HG03095 (cell line): ENCODE data around the gene ALK.

Experiments used
- ATAC-seq: cut with Tn5 transposase; IDR thresholded peaks from one replicate; pipeline ENCODE4 v1.9.1; 2021; ENCODE audit warnings: moderate library complexity; ENCODE audit not compliant: unreplicated experiment

The ALK gene

DNA sequence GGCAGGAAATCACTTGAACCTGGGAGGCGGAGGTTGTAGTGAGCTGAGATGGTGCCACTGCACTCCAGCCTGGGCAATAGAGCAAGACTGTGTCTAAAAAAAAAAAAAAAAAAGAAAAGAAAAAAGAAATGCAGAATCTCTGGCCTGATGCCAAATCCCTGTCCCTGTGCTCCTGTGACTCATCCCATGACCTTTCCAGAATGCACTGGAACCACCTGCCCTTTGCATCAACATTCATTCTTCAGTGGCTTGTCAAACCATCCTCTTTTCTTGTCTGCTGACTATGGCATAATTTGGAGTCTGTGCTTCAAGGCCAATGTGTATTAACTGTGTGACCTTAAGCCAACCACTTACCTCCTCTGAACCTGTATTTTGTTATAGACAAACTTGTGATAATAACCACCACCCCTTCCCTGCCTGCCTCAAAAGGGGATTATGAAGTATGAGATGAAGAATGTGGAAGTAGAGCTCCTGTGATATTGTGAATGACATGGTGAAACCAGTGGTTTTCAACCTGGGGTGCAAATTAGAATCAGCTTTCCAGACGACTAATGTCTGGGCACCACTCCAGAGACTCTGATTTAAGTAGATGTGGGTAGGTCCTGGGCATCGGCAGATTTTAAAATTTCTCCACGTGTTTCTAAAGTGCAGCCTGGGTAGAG lies 616.9 kb downstream of the ALK start:
- ATAC-seq = no peak

DNA sequence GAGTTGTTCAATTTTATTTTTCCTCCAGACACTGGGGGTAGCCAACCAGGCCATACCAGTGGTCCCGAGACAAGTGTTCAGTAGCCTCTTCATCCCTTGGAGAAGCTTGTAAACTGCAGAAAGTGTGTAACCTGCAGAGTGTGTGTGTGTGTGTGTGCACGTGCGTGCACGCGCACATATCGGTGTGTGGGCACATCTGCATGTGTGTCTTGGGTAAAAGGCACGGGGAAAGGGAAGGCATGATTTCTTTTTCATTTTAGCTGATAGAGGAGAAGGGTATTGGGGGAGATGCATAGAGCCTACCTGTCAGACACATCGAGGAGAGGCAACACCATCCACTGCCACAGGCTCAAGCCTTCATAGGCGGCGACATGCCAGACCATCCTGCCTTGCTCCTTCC lies 624.8 kb downstream of the ALK start:
- ATAC-seq = no peak

DNA sequence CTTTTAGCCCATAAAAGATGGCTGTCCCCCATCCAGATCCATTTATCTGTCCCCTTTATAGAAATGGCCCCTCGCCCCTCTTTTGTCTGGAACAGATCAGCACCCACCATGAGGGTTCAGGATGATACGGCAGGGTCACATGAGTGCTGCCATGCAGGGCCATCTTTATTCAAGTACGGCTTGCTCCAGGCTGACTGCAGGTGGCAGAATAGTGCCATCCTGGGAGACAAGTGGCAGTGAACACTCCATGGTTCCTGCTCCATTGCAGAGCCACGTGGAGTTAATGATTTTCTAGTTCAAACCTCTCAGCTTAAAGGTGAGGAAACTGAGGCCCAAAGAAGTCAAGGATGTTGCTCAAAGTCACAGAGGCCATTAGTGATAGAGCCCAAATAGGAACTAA lies 625.5 kb downstream of the ALK start:
- no peak for ATAC-seq

GRCh38 chr2:29293830-29294438 lies 627.5 kb downstream of the ALK start:
- ATAC-seq = no peak

GRCh38 chr2:29290293-29291047 lies 630.9 kb downstream of the ALK start:
- ATAC-seq = no peak

DNA sequence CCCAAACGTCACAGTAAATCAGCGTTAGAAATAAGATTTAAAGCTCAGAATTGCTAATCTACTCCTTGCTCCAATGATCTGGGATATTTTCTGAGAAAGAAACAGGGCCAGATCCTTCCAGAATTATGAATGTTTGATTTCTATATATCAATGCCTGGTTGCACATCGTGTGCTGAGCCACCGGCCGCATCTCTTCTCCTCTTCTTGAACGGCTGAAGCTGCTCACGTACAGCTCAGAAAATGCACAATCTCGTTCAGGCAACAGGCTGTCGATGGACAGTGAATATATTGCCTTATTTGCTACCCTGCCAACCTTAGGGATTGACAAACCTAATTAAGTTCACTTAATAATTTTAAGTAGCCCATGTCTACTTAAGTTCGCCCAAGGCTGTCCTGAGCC lies 636.7 kb downstream of the ALK start:
- ATAC-seq = no peak

GRCh38 chr2:29281916-29282247 lies 639.5 kb downstream of the ALK start:
- no peak for ATAC-seq

DNA sequence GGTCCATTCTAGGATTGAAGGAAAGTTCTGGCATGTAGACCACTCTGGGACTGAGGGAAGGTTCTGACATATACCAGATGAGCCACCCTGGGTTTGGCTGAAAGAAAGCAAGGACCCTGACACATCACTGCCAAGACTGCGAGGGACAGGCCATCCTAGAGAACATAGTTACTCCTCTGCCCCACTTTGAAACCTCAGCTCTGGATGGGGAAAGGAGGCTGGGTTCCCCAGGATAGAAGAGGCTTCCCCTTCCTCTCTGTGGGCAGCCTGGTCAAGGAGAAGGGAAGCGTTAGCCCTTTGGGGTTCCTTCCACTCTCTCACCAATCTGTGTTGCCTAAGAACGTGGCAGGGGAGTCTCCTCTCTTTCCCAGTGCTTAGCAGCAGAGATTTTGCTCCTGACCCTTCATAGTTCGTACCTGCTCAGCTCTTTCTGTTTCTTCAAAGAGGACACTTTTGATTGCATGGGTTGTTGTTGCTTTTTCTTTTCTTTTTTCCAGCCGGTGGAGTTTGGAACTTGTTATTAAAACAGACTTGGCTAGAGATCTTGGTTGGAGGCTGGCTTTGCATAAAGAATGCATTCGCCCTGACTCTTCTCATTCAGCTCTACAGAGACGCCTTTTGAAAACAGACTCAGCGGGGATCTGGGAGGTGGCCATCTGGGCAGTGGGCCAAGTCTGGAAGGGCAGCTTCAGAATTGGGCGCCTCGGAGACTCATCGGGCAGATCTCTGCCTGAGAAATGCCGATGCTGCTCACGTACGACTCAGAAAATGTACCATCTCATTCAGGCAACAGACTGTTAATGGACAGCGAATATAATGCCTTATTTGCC lies 640.1 kb downstream of the ALK start:
- no peak for ATAC-seq

- ATAC-seq = no peak
These were observed 642.4 kb downstream of the ALK start for GRCh38 chr2:29278966-29279365.

DNA sequence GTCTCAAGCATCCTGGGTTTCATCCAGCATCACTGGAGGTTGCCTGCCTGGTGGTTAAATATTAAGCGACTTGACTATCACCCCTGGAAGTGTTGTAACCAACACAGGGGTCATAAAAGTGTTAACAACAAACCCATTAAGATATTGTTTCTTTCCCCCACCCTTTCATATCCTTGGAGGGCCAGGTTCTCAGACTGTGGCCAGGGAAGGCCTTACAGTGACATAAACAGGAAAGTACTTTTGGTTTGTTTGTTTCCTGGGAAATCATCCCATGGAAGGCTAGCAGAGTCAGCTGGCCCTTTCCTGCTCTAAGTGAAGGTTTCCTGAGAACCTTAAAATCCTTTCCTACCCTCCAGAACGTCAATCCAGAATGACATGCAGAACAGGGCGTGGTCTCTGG lies 645.2 kb downstream of the ALK start:
- no peak for ATAC-seq

- no peak for ATAC-seq
These were observed 646.2 kb downstream of the ALK start for GRCh38 chr2:29275186-29275585.

GRCh38 chr2:29273685-29274611 lies 647.4 kb downstream of the ALK start:
- no peak for ATAC-seq

DNA sequence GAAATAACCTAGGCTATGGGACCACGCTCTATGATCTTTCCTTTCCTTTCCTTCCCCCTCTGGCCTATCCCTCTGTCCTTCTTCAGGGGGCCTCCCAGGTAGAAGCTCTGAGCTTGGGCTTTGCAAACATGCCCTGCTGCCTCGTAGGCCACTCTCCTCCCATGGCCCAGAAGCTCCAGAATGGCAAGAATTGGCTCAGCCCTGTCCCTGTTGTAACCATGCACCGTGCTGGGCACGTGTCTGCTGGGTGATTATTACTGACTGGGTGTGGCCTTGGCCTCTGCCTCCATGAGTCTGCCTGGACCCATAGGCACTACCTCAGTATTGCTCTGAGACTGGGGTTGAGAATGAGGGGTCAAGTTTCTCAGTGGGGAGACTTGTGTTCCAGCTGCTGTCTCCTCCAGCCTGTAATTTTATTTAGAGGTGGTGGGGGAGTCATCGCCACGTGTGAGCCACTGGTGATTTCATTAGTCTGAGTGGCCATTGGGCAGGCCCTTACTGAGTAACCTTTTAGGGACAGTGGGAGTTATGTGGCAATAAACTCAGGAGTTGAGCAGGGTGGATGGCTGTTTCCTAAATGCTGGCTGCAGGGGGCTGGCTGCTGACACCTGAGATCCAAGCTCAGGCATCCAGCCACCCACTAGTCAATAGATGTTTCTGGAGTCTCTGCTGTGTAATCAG lies 648.2 kb downstream of the ALK start:
- ATAC-seq = no peak

GRCh38 chr2:29272311-29272710 lies 649.1 kb downstream of the ALK start:
- ATAC-seq = no peak

DNA sequence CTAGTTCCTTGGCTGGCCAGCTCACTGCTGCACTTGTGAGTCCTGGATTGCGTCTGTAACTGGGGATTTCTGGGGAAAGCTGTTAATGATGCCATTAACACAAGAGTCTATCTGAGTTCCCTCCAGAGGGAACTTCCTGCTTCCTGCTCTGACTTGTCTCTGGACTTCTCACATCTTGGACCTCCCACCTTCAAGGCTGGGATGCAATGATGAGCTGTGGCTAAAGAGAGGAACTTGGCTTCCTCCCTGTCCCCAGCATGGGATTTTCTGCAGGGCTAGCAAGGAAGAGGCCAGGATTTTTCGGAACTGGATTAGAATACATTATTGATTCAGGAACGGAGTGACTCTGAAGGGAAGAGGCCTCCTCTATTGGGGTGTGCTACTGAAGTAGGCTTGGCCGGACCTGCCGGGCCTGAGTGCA lies 650.7 kb downstream of the ALK start:
- no peak for ATAC-seq

GRCh38 chr2:29269765-29270109 lies 651.6 kb downstream of the ALK start:
- no peak for ATAC-seq

DNA sequence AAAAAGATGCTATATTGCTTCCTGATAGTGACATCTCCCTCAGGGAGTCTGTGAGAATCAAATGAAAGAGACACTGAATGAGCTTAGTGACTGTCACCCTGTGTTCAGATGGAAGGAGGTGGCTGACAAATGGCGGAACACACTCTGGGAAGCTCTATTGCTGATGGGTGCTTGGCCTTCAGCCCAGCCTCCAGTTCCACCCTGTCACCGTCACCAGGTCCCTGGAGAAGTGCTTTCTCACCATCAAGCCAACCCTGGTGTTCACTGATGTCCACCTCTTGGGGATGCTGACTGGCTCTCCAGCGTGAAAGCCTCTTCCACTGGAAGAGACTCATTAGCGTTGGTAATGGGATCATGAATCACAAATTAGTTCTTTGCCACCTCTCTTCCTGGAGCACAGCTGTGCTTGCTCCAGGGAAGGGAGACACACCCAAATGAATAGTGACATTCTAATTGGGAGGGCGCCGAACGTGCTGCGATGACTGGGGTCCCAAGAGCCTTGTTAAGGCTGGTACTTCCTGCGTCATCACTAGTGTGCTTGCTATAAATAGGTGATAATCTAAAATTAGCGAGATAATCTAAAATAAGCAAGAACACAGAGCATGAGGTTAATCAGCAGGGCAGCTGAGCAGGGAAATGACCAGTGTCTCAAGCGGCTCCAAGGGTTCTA lies 652.2 kb downstream of the ALK start:
- ATAC-seq = no peak

- no peak for ATAC-seq
These were observed 653.7 kb downstream of the ALK start for GRCh38 chr2:29267720-29268119.

- ATAC-seq = no peak
These were observed 657.5 kb downstream of the ALK start for GRCh38 chr2:29263886-29264285.
